ENCODE results near the gene SPDYE11.
"Not testable (repeated sequence)": the region's sequence is repeated elsewhere in the genome, so short reads cannot be mapped to it uniquely, and the experiment has no call there.

SPDYE11 gene

GRCh38 chr7:73057811-73058210 lies at the start of gene SPDYE11:
SPDYE11 (minus strand) TSS chr7:73057911; CDS start chr7:73056111, 1,800 bp downstream.
- H3K4me3 Mint-ChIP-seq, H3K9me3 Mint-ChIP-seq, H3K27me3 Mint-ChIP-seq, H3K4me1 Mint-ChIP-seq, H3K27ac Mint-ChIP-seq, DNase-seq, CTCF ChIA-PET, H3K36me3 Mint-ChIP-seq: not testable (repeated sequence)

GRCh38 chr7:73085938-73086337 lies 28.2 kb upstream of the SPDYE11 start, which contains the start of gene SPDYE9:
SPDYE9 (minus strand) TSS chr7:73086038; CDS start chr7:73084238, 1,800 bp downstream.
- H3K9me3 Mint-ChIP-seq, H3K4me3 Mint-ChIP-seq, H3K4me1 Mint-ChIP-seq, H3K27me3 Mint-ChIP-seq, DNase-seq, CTCF ChIA-PET, H3K36me3 Mint-ChIP-seq, H3K27ac Mint-ChIP-seq: not testable (repeated sequence)

- CTCF ChIA-PET, H3K27ac Mint-ChIP-seq, H3K4me1 Mint-ChIP-seq, H3K36me3 Mint-ChIP-seq, H3K27me3 Mint-ChIP-seq, H3K9me3 Mint-ChIP-seq, DNase-seq, H3K4me3 Mint-ChIP-seq: not testable (repeated sequence)
Observed at GRCh38 chr7:73029666-73030065, 28.0 kb downstream of the SPDYE11 start, which contains the start of gene SPDYE8. SPDYE8 (minus strand) TSS chr7:73029766; CDS start chr7:73027966, 1,800 bp downstream.

DNA sequence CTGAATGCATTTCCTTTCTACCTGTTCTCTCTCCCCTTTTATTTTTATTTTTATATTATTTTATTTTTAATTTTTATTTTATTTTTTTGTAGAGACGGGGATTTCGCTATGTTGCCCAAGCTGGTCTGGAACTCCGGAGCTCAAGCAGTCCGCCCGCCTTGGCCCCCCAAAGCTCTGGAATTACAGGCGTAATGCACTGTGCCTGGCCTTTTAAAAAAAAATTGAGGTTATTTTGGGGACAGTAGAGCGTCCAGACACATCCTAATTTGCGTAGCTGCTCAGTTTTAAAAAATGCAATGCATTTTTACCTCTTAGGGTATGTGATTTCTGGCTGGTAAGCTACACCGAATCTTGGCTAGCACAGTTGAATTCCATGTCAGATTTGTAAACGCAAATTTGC lies 51.2 kb downstream of the SPDYE11 start:
- H3K4me3 Mint-ChIP-seq = peak overlapping the region; percentile 49
- H3K9me3 Mint-ChIP-seq, H3K4me1 Mint-ChIP-seq, H3K27me3 Mint-ChIP-seq, H3K36me3 Mint-ChIP-seq, H3K27ac Mint-ChIP-seq, CTCF ChIA-PET, DNase-seq: not testable (repeated sequence)

GRCh38 chr7:73005693-73006447 lies 51.8 kb downstream of the SPDYE11 start:
- H3K27ac Mint-ChIP-seq = peak overlapping the region; percentile 99
- H3K36me3 Mint-ChIP-seq, H3K27me3 Mint-ChIP-seq, H3K4me1 Mint-ChIP-seq, H3K9me3 Mint-ChIP-seq, CTCF ChIA-PET: not testable (repeated sequence)
- peak overlapping the region; percentile 95 for H3K4me3 Mint-ChIP-seq
- DNase-seq = peak; percentile 92

GRCh38 chr7:73005356-73005692 lies 52.4 kb downstream of the SPDYE11 start:
- H3K27ac Mint-ChIP-seq = peak overlapping the region; percentile 99
- H3K27me3 Mint-ChIP-seq, CTCF ChIA-PET, H3K4me1 Mint-ChIP-seq, H3K36me3 Mint-ChIP-seq, H3K9me3 Mint-ChIP-seq: not testable (repeated sequence)
- peak; percentile 77 for DNase-seq
- H3K4me3 Mint-ChIP-seq = peak overlapping the region; percentile 95

GRCh38 chr7:72997887-72998468 lies 59.7 kb downstream of the SPDYE11 start:
- CTCF ChIA-PET, H3K27ac Mint-ChIP-seq, H3K4me3 Mint-ChIP-seq, H3K27me3 Mint-ChIP-seq, DNase-seq, H3K4me1 Mint-ChIP-seq, H3K36me3 Mint-ChIP-seq, H3K9me3 Mint-ChIP-seq: not testable (repeated sequence)

Data from activated naive CD4-positive, alpha-beta T cell treated with anti-CD3 and anti-CD28 coated beads, Interleukin-2, amount 10 ng/mL, durations not matched to agents 7 days and 5 days (primary cell).